Neuronal stem cell (in vitro differentiated cells): ENCODE data around the gene TXN2.

ENCODE experiments used
- DNase-seq: peaks from one replicate; pipeline ENCODE4 v3.0.0-alpha.2; 2013; ENCODE audit warnings: low spot score
- H2AFZ ChIP-seq: one replicate; pipeline ENCODE4 v1.6.1; 2013; ENCODE audit warnings: mild to moderate bottlenecking, low read length, inconsistent platforms
- H2AK5ac ChIP-seq: 2 replicates; pipeline ENCODE4 v1.6.1; 2013; ENCODE audit warnings: low read depth, mild to moderate bottlenecking, inconsistent platforms, low read length, moderate library complexity, mixed read lengths
- H2BK120ac ChIP-seq: 2 replicates; pipeline ENCODE4 v1.6.1; 2013; ENCODE audit warnings: low read depth, mild to moderate bottlenecking, inconsistent platforms, low read length, moderate library complexity, mixed read lengths
- H2BK12ac ChIP-seq: one replicate; pipeline ENCODE4 v1.6.1; 2013; ENCODE audit warnings: low read length, inconsistent platforms
- H2BK15ac ChIP-seq: 2 replicates; pipeline ENCODE4 v1.6.1; 2013; ENCODE audit warnings: mild to moderate bottlenecking, low read length, inconsistent platforms, mixed read lengths
- H2BK5ac ChIP-seq: one replicate; pipeline ENCODE4 v1.6.1; 2013; ENCODE audit warnings: inconsistent platforms, mild to moderate bottlenecking, low read length, moderate library complexity
- H3K14ac ChIP-seq: one replicate; pipeline ENCODE4 v1.6.1; 2013; ENCODE audit warnings: low read length, inconsistent platforms
- H3K18ac ChIP-seq: 2 replicates; pipeline ENCODE4 v1.6.1; 2013; ENCODE audit warnings: low read length, inconsistent platforms
- H3K23ac ChIP-seq: 2 replicates; pipeline ENCODE4 v1.6.1; 2013; ENCODE audit warnings: low read depth, mild to moderate bottlenecking, mixed read lengths, low read length, inconsistent platforms; ENCODE audit not compliant: poor library complexity
- H3K27ac ChIP-seq: replicated peaks from 3 replicates; pipeline ENCODE4 v1.5.1; 2013; ENCODE audit warnings: low read length, inconsistent platforms
- H3K27me3 ChIP-seq, 3 experiments: 2 replicates each; pipeline ENCODE4 v1.6.1; 2013; ENCODE audit warnings: low read length in 3 of 3, mild to moderate bottlenecking in 2 of 3, inconsistent platforms in 1 of 3, low read depth in 1 of 3, mixed read lengths in 1 of 3, moderate library complexity in 1 of 3; ENCODE audit not compliant: control insufficient read depth in 3 of 3, insufficient read depth in 3 of 3
- H3K36me3 ChIP-seq, 2 donors: replicated peaks in 1 of 2; 2 replicates each; pipeline ENCODE4 v1.6.1; 2013; ENCODE audit warnings: low read length in 2 of 2; ENCODE audit not compliant: control insufficient read depth in 2 of 2, insufficient read depth in 2 of 2
- H3K4ac ChIP-seq: 2 replicates; pipeline ENCODE4 v1.6.1; 2013; ENCODE audit warnings: inconsistent platforms, mild to moderate bottlenecking, low read length, moderate library complexity
- H3K4me1 ChIP-seq, 2 donors: 1 replicate in 1 of 2; 2 replicates in 1 of 2; pipeline ENCODE4 v1.6.1; 2013; ENCODE audit warnings: low read length in 2 of 2, low read depth in 1 of 2; ENCODE audit not compliant: control insufficient read depth in 2 of 2, insufficient read depth in 1 of 2
- H3K4me2 ChIP-seq: one replicate; pipeline ENCODE4 v1.6.1; 2013; ENCODE audit warnings: mild to moderate bottlenecking, low read length, inconsistent platforms; ENCODE audit not compliant: insufficient read depth, poor library complexity, severe bottlenecking
- H3K4me3 ChIP-seq, 2 donors: 2 replicates each; pipeline ENCODE4 v1.5.1; 2013; ENCODE audit warnings: low read length in 2 of 2, mild to moderate bottlenecking in 2 of 2, inconsistent platforms in 1 of 2, moderate library complexity in 1 of 2
- H3K79me1 ChIP-seq: one replicate; pipeline ENCODE4 v1.6.1; 2013; ENCODE audit warnings: low read depth, mild to moderate bottlenecking, inconsistent platforms, low read length, moderate library complexity
- H3K9ac ChIP-seq: one replicate; pipeline ENCODE4 v1.6.1; 2013; ENCODE audit warnings: mild to moderate bottlenecking, low read depth, low read length, inconsistent platforms; ENCODE audit not compliant: poor library complexity
- H3K9me3 ChIP-seq, 2 donors: replicated peaks in 1 of 2; 2 replicates each; pipeline versions ENCODE3 to v1.6.1; 2013; ENCODE audit warnings: low read length in 2 of 2, mild to moderate bottlenecking in 2 of 2, inconsistent platforms in 1 of 2, low read depth in 1 of 2, mixed read lengths in 1 of 2, moderate library complexity in 1 of 2; ENCODE audit not compliant: control insufficient read depth in 2 of 2, insufficient read depth in 1 of 2
- H4K8ac ChIP-seq: one replicate; pipeline ENCODE4 v1.6.1; 2013; ENCODE audit warnings: low read depth, mild to moderate bottlenecking, inconsistent platforms, low read length, moderate library complexity
- H4K91ac ChIP-seq: one replicate; pipeline ENCODE4 v1.6.1; 2013; ENCODE audit warnings: low read length, low read depth, mild to moderate bottlenecking, inconsistent platforms; ENCODE audit not compliant: poor library complexity
- WGBS, 2 donors: extraction: QIAGEN DNeasy Blood & Tissue Kit; methylation state at CpG; one replicate each; pipeline ENCODE4 v1.1.7; 2013; ENCODE audit warnings: missing lambda C conversion rate in 2 of 2, mixed read lengths in 1 of 2; ENCODE audit not compliant: insufficient read length in 2 of 2, insufficient replicate concordance in 1 of 2; ENCODE audit errors: extremely low coverage in 2 of 2; 5-methylcytosine and 5-hydroxymethylcytosine counted together

TXN2 gene

GRCh38 chr22:36433318-36434231 lies 47.9 kb downstream of the TXN2 start:
- DNase-seq = no peak
- Histone ChIP-seq H3K23ac (no peak overlapping the region), H3K9me3 (no peaks in the 10 kb centered on the region), H3K14ac (no peak overlapping the region), H3K4ac (no peak overlapping the region), H3K79me1 (no peaks in the 10 kb centered on the region), H3K27ac (no peak overlapping the region), H2BK120ac (no peak overlapping the region), H3K9ac (no peak overlapping the region), H2BK15ac (peak overlapping the region; percentile 53), H3K4me1 (peaks cover 16 to 21% of the 10 kb centered on the region in 2 donors), H3K4me3 (no peak overlapping the region), H2AFZ (peak overlapping the region; percentile 58), H3K36me3 (no peaks in the 10 kb centered on the region), H2AK5ac (peak overlapping the region; percentile 60), H4K8ac (no peak overlapping the region), H4K91ac (no peak overlapping the region), H3K4me2 (no peak overlapping the region), H3K27me3 (no peaks in the 10 kb centered on the region), H3K18ac (peak overlapping the region; percentile 87), H2BK12ac (peak overlapping the region; percentile 87), H2BK5ac (no peak overlapping the region)
- WGBS, 2 donors = no CpG with 5 or more reads among the region's 14 CpGs

GRCh38 chr22:36432592-36433317 lies 48.7 kb downstream of the TXN2 start:
- Histone ChIP-seq H3K4me3 (no peak overlapping the region), H3K23ac (no peak overlapping the region), H3K27me3 (no peaks in the 10 kb centered on the region), H3K14ac (no peak overlapping the region), H2BK15ac (peak overlapping the region; percentile 53), H3K4me1 (peaks cover 16 to 21% of the 10 kb centered on the region in 2 donors), H3K4ac (no peak overlapping the region), H3K79me1 (no peaks in the 10 kb centered on the region), H3K36me3 (no peaks in the 10 kb centered on the region), H3K27ac (no peak overlapping the region), H4K8ac (no peak overlapping the region), H2BK12ac (peak overlapping the region; percentile 87), H4K91ac (no peak overlapping the region), H3K18ac (peak overlapping the region; percentile 87), H3K4me2 (no peak overlapping the region), H2BK5ac (no peak overlapping the region), H2AK5ac (peak overlapping the region; percentile 60), H2BK120ac (no peak overlapping the region), H3K9me3 (no peaks in the 10 kb centered on the region), H2AFZ (peak overlapping the region; percentile 58), H3K9ac (no peak overlapping the region)
- DNase-seq = no peak
- WGBS, 2 donors = no CpG with 5 or more reads among the region's 15 CpGs

- Histone ChIP-seq H2BK120ac (no peak overlapping the region), H3K36me3 (no peaks in the 10 kb centered on the region), H3K9me3 (no peaks in the 10 kb centered on the region), H3K27ac (no peak overlapping the region), H2AK5ac (no peak overlapping the region), H3K14ac (no peak overlapping the region), H3K18ac (peak overlapping the region; percentile 25), H3K23ac (no peak overlapping the region), H4K8ac (no peak overlapping the region), H3K9ac (no peak overlapping the region), H3K4ac (no peak overlapping the region), H2BK15ac (no peak overlapping the region), H2BK12ac (no peak overlapping the region), H3K27me3 (no peaks in the 10 kb centered on the region), H3K79me1 (no peaks in the 10 kb centered on the region), H3K4me1 (peaks cover 16 to 21% of the 10 kb centered on the region in 2 donors), H2AFZ (peak overlapping the region; percentile 58), H2BK5ac (no peak overlapping the region), H3K4me2 (no peak overlapping the region), H3K4me3 (no peak overlapping the region), H4K91ac (no peak overlapping the region)
- DNase-seq = no peak
- WGBS, 2 donors = no CpG with 5 or more reads among the region's 9 CpGs
These were observed 49.5 kb downstream of the TXN2 start for GRCh38 chr22:36431977-36432376.

- H3K4me1 ChIP-seq = peaks cover 22 to 29% of the 10 kb centered on the region in 2 donors
- no CpG with 5 or more reads among the region's 9 CpGs for WGBS, 2 donors
- H3K23ac ChIP-seq = no peak overlapping the region
These were observed 50.6 kb downstream of the TXN2 start for GRCh38 chr22:36430863-36431262.

More at GRCh38 chr22:36430863-36431262, 50.6 kb downstream of the TXN2 start:
- Histone ChIP-seq H3K18ac (no peak overlapping the region), H3K14ac (no peak overlapping the region), H3K36me3 (no peaks in the 10 kb centered on the region), H4K91ac (no peak overlapping the region), H2BK120ac (no peak overlapping the region), H3K4me3 (peak overlapping the region in 1 of 2 donors; percentile 50), H2BK5ac (no peak overlapping the region), H2AFZ (peak overlapping the region; percentile 54), H2AK5ac (no peak overlapping the region), H3K27ac (no peak overlapping the region), H3K79me1 (no peaks in the 10 kb centered on the region), H4K8ac (no peak overlapping the region), H2BK15ac (no peak overlapping the region), H3K27me3 (no peaks in the 10 kb centered on the region), H3K4me2 (no peak overlapping the region), H3K9ac (no peak overlapping the region), H3K4ac (no peak overlapping the region), H2BK12ac (no peak overlapping the region), H3K9me3 (no peaks in the 10 kb centered on the region)
- no peak for DNase-seq
